Suprapubic skin (tissue), 3 donors: ENCODE results near the gene ARHGDIG.

Experiments
- POLR2AphosphoS5 ChIP-seq, 3 donors: sonication (generic); formaldehyde crosslinking; IDR thresholded peaks; one replicate each; pipeline ENCODE4 v1.6.1; 2017; ENCODE audit warnings: antibody characterized with exemption in 3 of 3
- TF ChIP-seq, protein P1 (sequence below), 2 donors: fragments of 200-600 bp in 1 of 2; fragments of 450-650 bp in 1 of 2; sonication (generic) in 1 of 2; IDR thresholded peaks; one replicate each; pipeline ENCODE4 v1.5.1; 2016 to 2019; ENCODE audit warnings: antibody characterized with exemption in 2 of 2, mild to moderate bottlenecking in 1 of 2, moderate library complexity in 1 of 2

DNA sequence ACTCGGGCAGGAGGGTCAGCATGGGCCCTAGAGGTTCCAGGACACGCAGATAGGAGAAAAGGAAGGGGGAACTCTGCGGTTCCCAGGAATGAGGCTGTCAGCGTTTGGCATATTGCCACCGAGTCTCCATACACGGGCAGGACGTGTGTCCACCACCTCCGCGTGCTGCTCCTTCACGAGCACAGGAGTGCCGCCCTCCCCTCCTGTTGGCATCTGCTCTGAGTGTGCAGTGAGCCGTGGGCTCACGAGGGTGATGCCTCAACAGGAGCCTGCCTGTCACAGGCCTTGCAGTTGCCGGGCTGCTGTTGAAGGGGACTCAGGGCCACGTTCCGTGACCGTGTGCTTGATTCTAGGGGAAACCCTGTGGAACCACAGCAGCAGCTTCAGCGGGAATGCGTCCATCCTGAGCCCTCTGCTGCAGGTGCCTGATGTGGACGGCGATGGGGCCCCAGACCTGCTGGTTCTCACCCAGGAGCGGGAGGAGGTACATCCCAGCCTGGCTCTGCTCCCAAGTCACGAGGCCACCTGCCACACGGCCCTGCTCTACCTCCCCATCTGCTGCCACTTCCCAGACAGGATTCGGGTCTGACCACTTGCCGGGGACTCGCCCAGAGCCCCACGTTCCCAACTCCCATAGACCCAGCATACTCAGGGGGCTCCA is 19.2 kb upstream of the ARHGDIG start:
- TF ChIP-seq, protein P1, sequence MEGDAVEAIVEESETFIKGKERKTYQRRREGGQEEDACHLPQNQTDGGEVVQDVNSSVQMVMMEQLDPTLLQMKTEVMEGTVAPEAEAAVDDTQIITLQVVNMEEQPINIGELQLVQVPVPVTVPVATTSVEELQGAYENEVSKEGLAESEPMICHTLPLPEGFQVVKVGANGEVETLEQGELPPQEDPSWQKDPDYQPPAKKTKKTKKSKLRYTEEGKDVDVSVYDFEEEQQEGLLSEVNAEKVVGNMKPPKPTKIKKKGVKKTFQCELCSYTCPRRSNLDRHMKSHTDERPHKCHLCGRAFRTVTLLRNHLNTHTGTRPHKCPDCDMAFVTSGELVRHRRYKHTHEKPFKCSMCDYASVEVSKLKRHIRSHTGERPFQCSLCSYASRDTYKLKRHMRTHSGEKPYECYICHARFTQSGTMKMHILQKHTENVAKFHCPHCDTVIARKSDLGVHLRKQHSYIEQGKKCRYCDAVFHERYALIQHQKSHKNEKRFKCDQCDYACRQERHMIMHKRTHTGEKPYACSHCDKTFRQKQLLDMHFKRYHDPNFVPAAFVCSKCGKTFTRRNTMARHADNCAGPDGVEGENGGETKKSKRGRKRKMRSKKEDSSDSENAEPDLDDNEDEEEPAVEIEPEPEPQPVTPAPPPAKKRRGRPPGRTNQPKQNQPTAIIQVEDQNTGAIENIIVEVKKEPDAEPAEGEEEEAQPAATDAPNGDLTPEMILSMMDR (IDR thresholded peaks at IDR 0.05) = no peak
- no peak for TF ChIP-seq POLR2AphosphoS5 (IDR thresholded peaks at IDR 0.05)
